Endothelial cell of umbilical vein (primary cell): Measurements from ENCODE around the gene RNF5. TPM values are rescaled to one million over a fixed set of nuclear protein-coding genes. Genes with fewer than 3 reads are reported as not detected.

ENCODE experiments used
- BruUV-seq: library from RNA; stranded (reverse); fragments of 400-500 nt; replicated peaks from 2 replicates; lab custom pipeline; 2021; lab: Mats Ljungman, UMichigan
- CTCF ChIA-PET: fragments of 300-600, 350-600 bp; sonication (Branson Sonifier 250); formaldehyde crosslinking; loops from one replicate; lab custom pipeline; 2021; ENCODE audit warnings: antibody characterized with exemption, inconsistent platforms; lab: Charles Lee
- POLR2A ChIA-PET: fragments of 300-600, 350-600 bp; sonication (Branson Sonifier 250); formaldehyde crosslinking; loops from one replicate; lab custom pipeline; 2021; ENCODE audit warnings: antibody characterized with exemption, inconsistent platforms; lab: Charles Lee
- DNase-seq: peaks from one replicate; pipeline ENCODE4 v3.0.0-alpha.2; 2011; ENCODE audit warnings: low read depth, low spot score
- FAIRE-seq: peaks from 2 replicates; lab custom pipeline; 2011; peaks lifted over from hg19 to GRCh38; lab: Jason Lieb, UNC
- H2AFZ ChIP-seq: 2 replicates; pipeline ENCODE4 v1.6.0; 2012; ENCODE audit warnings: low read depth, low read length, control low read depth, inconsistent platforms
- H3K27ac ChIP-seq: 2 replicates; pipeline ENCODE4 v1.5.1; 2011; ENCODE audit warnings: low read depth, mild to moderate bottlenecking, control low read depth, low read length, moderate library complexity; ENCODE audit not compliant: insufficient read depth
- H3K27me3 ChIP-seq, 2 experiments: 2 replicates each; pipeline versions ENCODE4 v1.6.0 to v1.6.1; 2011; ENCODE audit warnings: low read length in 2 of 2, mixed read lengths in 1 of 2; ENCODE audit not compliant: control insufficient read depth in 2 of 2, insufficient read depth in 2 of 2
- H3K36me3 ChIP-seq, 2 experiments: 2 replicates in 1 of 2; 3 replicates in 1 of 2; pipeline ENCODE4 v1.5.1; 2011; ENCODE audit warnings: low read length in 2 of 2, mild to moderate bottlenecking in 1 of 2, moderate library complexity in 1 of 2; ENCODE audit not compliant: control insufficient read depth in 2 of 2, insufficient read depth in 2 of 2; ENCODE audit errors: extremely low read depth in 1 of 2
- H3K4me1 ChIP-seq: 3 replicates; pipeline ENCODE4 v1.5.1; 2011; ENCODE audit warnings: mild to moderate bottlenecking, low read length; ENCODE audit not compliant: control insufficient read depth, insufficient read depth; ENCODE audit errors: extremely low read depth
- H3K4me2 ChIP-seq: 2 replicates; pipeline ENCODE4 v1.6.1; 2011; ENCODE audit warnings: low read length, control low read depth, mixed read lengths; ENCODE audit not compliant: insufficient read depth
- H3K4me3 ChIP-seq, 3 experiments: fragments of 200-600 bp in 1 of 3; sonication (generic), shearing (Covaris generic) in 1 of 3; replicated peaks in 1 of 3; 2 replicates each; pipeline ENCODE4 v1.5.1; 2011 to 2016; ENCODE audit warnings: control low read depth in 3 of 3, low read length in 3 of 3, mild to moderate bottlenecking in 2 of 3, inconsistent platforms in 1 of 3, low read depth in 1 of 3, moderate library complexity in 1 of 3; ENCODE audit not compliant: insufficient read depth in 1 of 3
- H3K79me2 ChIP-seq: 2 replicates; pipeline ENCODE4 v1.6.0; 2012; ENCODE audit warnings: low read length, inconsistent platforms; ENCODE audit not compliant: control insufficient read depth, insufficient read depth
- H3K9ac ChIP-seq: replicated peaks from 2 replicates; pipeline ENCODE3; 2011; ENCODE audit warnings: low read length, control low read depth; ENCODE audit not compliant: insufficient read depth; ENCODE audit errors: extremely low read depth
- H3K9me1 ChIP-seq: replicated peaks from 3 replicates; pipeline ENCODE4 v1.6.0; 2011; ENCODE audit warnings: mild to moderate bottlenecking, low read length; ENCODE audit not compliant: control insufficient read depth, insufficient read depth; ENCODE audit errors: extremely low read depth
- H3K9me3 ChIP-seq: replicated peaks from 2 replicates; pipeline ENCODE4 v1.5.1; 2012; ENCODE audit warnings: low read length, inconsistent platforms; ENCODE audit not compliant: control insufficient read depth, insufficient read depth
- H4K20me1 ChIP-seq: replicated peaks from 2 replicates; pipeline ENCODE3; 2011; ENCODE audit warnings: mild to moderate bottlenecking, low read length; ENCODE audit not compliant: control insufficient read depth, insufficient read depth; ENCODE audit errors: extremely low read depth
- EZH2 ChIP-seq: IDR thresholded peaks from 2 replicates; pipeline ENCODE4 v1.6.1; 2012; ENCODE audit warnings: borderline replicate concordance, low read depth, mild to moderate bottlenecking, moderate library complexity, low read length, inconsistent platforms; ENCODE audit not compliant: severe bottlenecking
- FOS ChIP-seq: IDR thresholded peaks from 2 replicates; pipeline ENCODE4 v1.6.1; 2011; ENCODE audit warnings: mild to moderate bottlenecking, low read length, moderate library complexity, borderline replicate concordance; ENCODE audit not compliant: insufficient read depth
- GATA2 ChIP-seq: IDR thresholded peaks from 2 replicates; pipeline ENCODE4 v1.7.0; 2011; ENCODE audit warnings: low read depth, mild to moderate bottlenecking, moderate library complexity, mixed read lengths, low read length; ENCODE audit not compliant: insufficient read length, insufficient read depth
- JUN ChIP-seq: IDR thresholded peaks from 2 replicates; pipeline ENCODE4 v1.6.1; 2011; ENCODE audit warnings: borderline replicate concordance, low read depth; ENCODE audit not compliant: insufficient read length, insufficient read depth
- MAX ChIP-seq: IDR thresholded peaks from 2 replicates; pipeline ENCODE4 v1.6.1; 2011; ENCODE audit not compliant: insufficient read depth, insufficient read length
- MYC ChIP-seq: IDR thresholded peaks from one replicate; pipeline ENCODE4 v1.6.1; 2011; ENCODE audit warnings: mild to moderate bottlenecking, low read depth, low read length
- POLR2A ChIP-seq: IDR thresholded peaks from 2 replicates; pipeline ENCODE4 v1.6.1; 2012; ENCODE audit warnings: low read depth, mild to moderate bottlenecking, control low read depth, low read length
- POLR2AphosphoS5 ChIP-seq: IDR thresholded peaks from 2 replicates; pipeline ENCODE4 v1.6.1; 2012; ENCODE audit warnings: low read depth, mild to moderate bottlenecking, control low read depth, low read length, moderate library complexity; ENCODE audit not compliant: insufficient read depth
- dilution Hi-C: fragments of 300-500 bp; cut with MboI; formaldehyde crosslinking; loops from one replicate; pipeline ENCODE4 v1.15.0; 2019; ENCODE audit warnings: low sequenced_read_pairs; ENCODE audit not compliant: extremely low pct_ligation_motif_present
- intact Hi-C: fragments of 100-400 bp; cut with micrococcal nuclease; formaldehyde crosslinking; loops from one replicate; pipeline ENCODE4 v1.10.0; 2022
- polyA plus RNA-seq, 4 experiments: library from polyadenylated mRNA; depleted of rRNA in 3 of 4; stranded (reverse) in 3 of 4; unstranded in 1 of 4; fragments of >200 nt; gene quantifications; 2 replicates each; pipeline versions ENCODE4 v1.2.1 to v1.2.3, GENCODE V29; 2011 to 2012; ENCODE audit warnings: missing spikeins in 1 of 4
- total RNA-seq: library from RNA; stranded (reverse); gene quantifications from 2 replicates; pipeline ENCODE4 v1.2.3, GENCODE V29; 2021
- TF ChIP-seq, protein P1 (sequence below), 2 donors: IDR thresholded peaks; 1 replicate in 1 of 2; 2 replicates in 1 of 2; pipeline ENCODE4 v1.5.1; 2011; ENCODE audit warnings: low read length in 2 of 2, mild to moderate bottlenecking in 2 of 2, moderate library complexity in 2 of 2, control low read depth in 1 of 2, inconsistent platforms in 1 of 2, low read depth in 1 of 2; ENCODE audit not compliant: insufficient read depth in 1 of 2; ENCODE audit errors: extremely low read depth in 1 of 2

RNF5 gene
- total and polyA plus RNA-seq, 2 donors (not counting 3 experiments of a cell fraction or from before 2014, with no cell fraction given), result 49.2 to 100 TPM

DNA sequence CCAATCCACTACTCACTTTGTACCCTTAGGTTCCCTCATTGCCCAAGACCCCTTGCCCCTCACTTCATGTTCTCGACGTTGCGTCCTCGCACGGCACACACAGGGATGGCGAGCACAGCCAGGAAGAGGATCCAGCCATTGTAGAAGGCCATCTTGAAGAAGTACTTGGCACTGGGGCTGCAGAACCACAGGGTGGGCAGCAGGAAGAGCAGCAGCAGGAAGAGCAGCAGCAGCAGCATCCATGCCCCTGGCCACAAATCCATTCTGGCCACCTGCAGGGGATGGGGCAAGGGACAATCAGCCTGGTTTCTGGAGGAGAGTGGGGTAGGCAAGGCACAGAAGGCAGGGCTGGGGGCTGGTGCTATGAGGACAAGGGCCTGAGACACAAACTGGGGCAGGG is 7.0 kb upstream of the RNF5 start:
- Histone ChIP-seq H3K9me3 (no peaks in the 10 kb centered on the region), H4K20me1 (no peaks in the 10 kb centered on the region), H3K27me3 (no peaks in the 10 kb centered on the region), H3K79me2 (peaks cover 15% of the 10 kb centered on the region), H3K9ac (no peak overlapping the region), H3K27ac (no peak overlapping the region), H3K4me2 (no peak overlapping the region), H3K4me3 (no peak overlapping the region), H2AFZ (no peak overlapping the region), H3K36me3 (peaks cover 7 to 20% of the 10 kb centered on the region in 2 experiments), H3K4me1 (peaks cover 9% of the 10 kb centered on the region), H3K9me1 (no peaks in the 10 kb centered on the region)
- no TSS peak for BruUV-seq
- dilution Hi-C loops, result no loop called here
- intact Hi-C loops, result no loop called here
- FAIRE-seq, result no peak
- no peak for TF ChIP-seq MYC
- TF ChIP-seq, protein P1, sequence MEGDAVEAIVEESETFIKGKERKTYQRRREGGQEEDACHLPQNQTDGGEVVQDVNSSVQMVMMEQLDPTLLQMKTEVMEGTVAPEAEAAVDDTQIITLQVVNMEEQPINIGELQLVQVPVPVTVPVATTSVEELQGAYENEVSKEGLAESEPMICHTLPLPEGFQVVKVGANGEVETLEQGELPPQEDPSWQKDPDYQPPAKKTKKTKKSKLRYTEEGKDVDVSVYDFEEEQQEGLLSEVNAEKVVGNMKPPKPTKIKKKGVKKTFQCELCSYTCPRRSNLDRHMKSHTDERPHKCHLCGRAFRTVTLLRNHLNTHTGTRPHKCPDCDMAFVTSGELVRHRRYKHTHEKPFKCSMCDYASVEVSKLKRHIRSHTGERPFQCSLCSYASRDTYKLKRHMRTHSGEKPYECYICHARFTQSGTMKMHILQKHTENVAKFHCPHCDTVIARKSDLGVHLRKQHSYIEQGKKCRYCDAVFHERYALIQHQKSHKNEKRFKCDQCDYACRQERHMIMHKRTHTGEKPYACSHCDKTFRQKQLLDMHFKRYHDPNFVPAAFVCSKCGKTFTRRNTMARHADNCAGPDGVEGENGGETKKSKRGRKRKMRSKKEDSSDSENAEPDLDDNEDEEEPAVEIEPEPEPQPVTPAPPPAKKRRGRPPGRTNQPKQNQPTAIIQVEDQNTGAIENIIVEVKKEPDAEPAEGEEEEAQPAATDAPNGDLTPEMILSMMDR (IDR thresholded peaks at IDR 0.05; ENCODE audit: extremely low read depth in 1 of 2, insufficient read depth in 1 of 2, low read depth in 1 of 2, low read length in 2 of 2), result no peak
- no peak for DNase-seq
- ChIA-PET POLR2A (no interaction called here), CTCF (interaction anchor here (0.6 kb wide), 1 partner anchor 489 kb away, joined by 3 read pairs; no protein-coding TSS in a partner anchor)

- H3K4me2 ChIP-seq, result no peak overlapping the region
- no TSS peak for BruUV-seq
These were observed 5.0 kb upstream of the RNF5 start for GRCh38 chr6:32173051-32173727.

More at GRCh38 chr6:32173051-32173727, 5.0 kb upstream of the RNF5 start:
- CTCF ChIA-PET, result no interaction called here
- dilution Hi-C loops, result no loop called here
- Histone ChIP-seq H3K9me3 (no peaks in the 10 kb centered on the region), H3K27me3 (no peaks in the 10 kb centered on the region), H3K4me3 (no peak overlapping the region), H3K79me2 (peaks cover 15% of the 10 kb centered on the region), H3K9ac (no peak overlapping the region), H3K9me1 (no peaks in the 10 kb centered on the region), H4K20me1 (no peaks in the 10 kb centered on the region), H3K36me3 (peaks cover 0 to 14% of the 10 kb centered on the region in 2 experiments), H2AFZ (no peak overlapping the region), H3K27ac (no peak overlapping the region), H3K4me1 (peaks cover 22% of the 10 kb centered on the region)
- intact Hi-C loops, result no loop called here
- TF ChIP-seq, protein P1 (IDR thresholded peaks at IDR 0.05; ENCODE audit: extremely low read depth in 1 of 2, insufficient read depth in 1 of 2, low read depth in 1 of 2, low read length in 2 of 2), result no peak
- TF ChIP-seq MYC (no peak), POLR2AphosphoS5 (no peak), POLR2A (no peak), FOS (no peak), JUN (no peak), GATA2 (no peak), EZH2 (no peak), MAX (no peak)
- FAIRE-seq (no peak), DNase-seq (no peak)
- POLR2A ChIA-PET, result no interaction called here
